ENCODE data around the gene GRIN2D.
A peak's percentile ranks its signal among the peaks of the same experiment; 100 is the strongest.

GRIN2D gene

DNA sequence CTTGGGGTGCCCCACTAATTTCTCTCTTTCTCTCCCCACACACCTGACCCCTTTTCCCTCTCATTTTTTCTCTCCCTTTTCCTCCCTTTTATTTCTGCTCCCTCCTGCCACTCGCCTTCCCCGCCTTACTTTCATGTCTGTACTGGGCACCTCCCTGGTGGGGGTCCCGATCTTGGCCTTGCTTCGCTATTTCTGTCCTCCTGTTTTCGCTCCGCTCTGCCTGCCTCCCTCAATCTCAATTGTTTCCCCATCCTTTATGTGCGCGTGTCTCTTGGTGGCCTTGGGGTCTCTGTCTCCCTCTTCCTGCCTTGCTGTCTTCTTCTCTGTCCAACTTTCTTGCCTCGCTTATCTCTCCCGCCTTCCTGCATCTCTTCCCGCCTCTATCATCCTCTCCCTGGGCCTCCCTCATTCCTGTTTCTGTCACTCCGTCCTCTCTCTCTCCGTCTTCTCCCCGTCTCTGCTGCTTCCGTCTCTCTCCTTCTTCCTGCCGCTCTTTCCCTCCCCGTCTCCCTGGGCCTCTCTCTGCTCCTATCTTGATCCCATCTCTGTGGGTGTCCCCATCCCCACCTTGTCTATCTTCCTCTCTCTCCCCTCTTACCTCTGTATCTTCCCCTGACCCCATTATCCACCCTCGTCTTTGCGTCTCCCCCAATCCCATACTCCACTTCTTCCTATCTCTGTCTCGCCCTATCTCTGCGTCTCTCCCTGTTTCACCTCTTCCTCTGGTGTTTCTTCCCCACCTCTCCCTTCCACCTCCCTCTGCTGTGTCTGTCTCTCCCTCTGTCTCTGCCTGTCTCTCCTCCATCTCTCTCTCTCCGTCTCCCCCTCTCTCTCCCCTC is 4.0 kb downstream of the GRIN2D start:
- peak overlapping the region; percentile 25 to 47 for H3K4me3 ChIP-seq (ENCODE audit: low read length in 2 of 2)
- H3K9ac ChIP-seq (ENCODE audit: low read length in 2 of 2) = no peak overlapping the region
- H3K4me1 ChIP-seq (ENCODE audit: control insufficient read depth, insufficient read depth, low read length) = peaks cover 20% of the 10 kb centered on the region
- H3K36me3 ChIP-seq (ENCODE audit: control insufficient read depth in 2 of 2, insufficient read depth in 2 of 2, low read length in 2 of 2) = no peaks in the 10 kb centered on the region
- no peaks in the 10 kb centered on the region for H3K9me3 ChIP-seq (ENCODE audit: control insufficient read depth in 2 of 2, low read length in 2 of 2)
- peaks cover 52 to 56% of the 10 kb centered on the region in 2 donors for H3K27me3 ChIP-seq (ENCODE audit: control insufficient read depth in 1 of 2, insufficient read depth in 2 of 2, low read length in 2 of 2)
- no peak overlapping the region for H3K27ac ChIP-seq (ENCODE audit: low read length)

DNA sequence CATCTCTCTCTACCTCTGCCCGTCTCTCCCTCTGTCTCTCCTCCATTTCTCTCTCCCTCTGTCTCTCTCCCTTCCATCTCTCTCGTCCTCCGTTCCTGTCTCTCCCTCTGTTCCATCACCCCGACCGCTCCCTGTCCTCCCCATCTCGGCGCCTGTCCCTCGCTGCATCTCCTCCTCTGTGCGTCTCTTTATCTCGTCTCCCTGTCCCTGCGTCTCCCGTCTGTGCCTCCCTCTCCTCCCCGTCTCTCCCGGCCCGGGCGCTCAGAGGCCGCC is 4.6 kb downstream of the GRIN2D start:
- H3K4me3 ChIP-seq (ENCODE audit: low read length in 2 of 2) = peak overlapping the region; percentile 25 to 47
- H3K9me3 ChIP-seq (ENCODE audit: control insufficient read depth in 2 of 2, low read length in 2 of 2) = no peaks in the 10 kb centered on the region
- no peak overlapping the region for H3K27ac ChIP-seq (ENCODE audit: low read length)
- peaks cover 20% of the 10 kb centered on the region for H3K4me1 ChIP-seq (ENCODE audit: control insufficient read depth, insufficient read depth, low read length)
- peaks cover 46 to 51% of the 10 kb centered on the region in 2 donors for H3K27me3 ChIP-seq (ENCODE audit: control insufficient read depth in 1 of 2, insufficient read depth in 2 of 2, low read length in 2 of 2)
- H3K9ac ChIP-seq (ENCODE audit: low read length in 2 of 2) = no peak overlapping the region
- H3K36me3 ChIP-seq (ENCODE audit: control insufficient read depth in 2 of 2, insufficient read depth in 2 of 2, low read length in 2 of 2) = no peaks in the 10 kb centered on the region

GRCh38 chr19:48398375-48399235 is 5.1 kb downstream of the GRIN2D start:
- peaks cover 43 to 45% of the 10 kb centered on the region in 2 donors for H3K27me3 ChIP-seq (ENCODE audit: control insufficient read depth in 1 of 2, insufficient read depth in 2 of 2, low read length in 2 of 2)
- no peaks in the 10 kb centered on the region for H3K9me3 ChIP-seq (ENCODE audit: control insufficient read depth in 2 of 2, low read length in 2 of 2)
- H3K27ac ChIP-seq (ENCODE audit: low read length) = no peak overlapping the region
- peak overlapping the region in 1 of 2 donors; percentile 47 for H3K4me3 ChIP-seq (ENCODE audit: low read length in 2 of 2)
- no peak overlapping the region for H3K9ac ChIP-seq (ENCODE audit: low read length in 2 of 2)
- H3K36me3 ChIP-seq (ENCODE audit: control insufficient read depth in 2 of 2, insufficient read depth in 2 of 2, low read length in 2 of 2) = no peaks in the 10 kb centered on the region
- H3K4me1 ChIP-seq (ENCODE audit: control insufficient read depth, insufficient read depth, low read length) = peaks cover 16% of the 10 kb centered on the region

GRCh38 chr19:48400018-48400742 is 6.7 kb downstream of the GRIN2D start:
- Histone ChIP-seq H3K27me3 (ENCODE audit: control insufficient read depth in 1 of 2, insufficient read depth in 2 of 2, low read length in 2 of 2) (peaks cover 30% of the 10 kb centered on the region in 2 donors), H3K9ac (ENCODE audit: low read length in 2 of 2) (no peak overlapping the region), H3K36me3 (ENCODE audit: control insufficient read depth in 2 of 2, insufficient read depth in 2 of 2, low read length in 2 of 2) (no peaks in the 10 kb centered on the region), H3K4me3 (ENCODE audit: low read length in 2 of 2) (peak overlapping the region in 1 of 2 donors; percentile 54), H3K9me3 (ENCODE audit: control insufficient read depth in 2 of 2, low read length in 2 of 2) (no peaks in the 10 kb centered on the region), H3K27ac (ENCODE audit: low read length) (no peak overlapping the region), H3K4me1 (ENCODE audit: control insufficient read depth, insufficient read depth, low read length) (peaks cover 7% of the 10 kb centered on the region)

DNA sequence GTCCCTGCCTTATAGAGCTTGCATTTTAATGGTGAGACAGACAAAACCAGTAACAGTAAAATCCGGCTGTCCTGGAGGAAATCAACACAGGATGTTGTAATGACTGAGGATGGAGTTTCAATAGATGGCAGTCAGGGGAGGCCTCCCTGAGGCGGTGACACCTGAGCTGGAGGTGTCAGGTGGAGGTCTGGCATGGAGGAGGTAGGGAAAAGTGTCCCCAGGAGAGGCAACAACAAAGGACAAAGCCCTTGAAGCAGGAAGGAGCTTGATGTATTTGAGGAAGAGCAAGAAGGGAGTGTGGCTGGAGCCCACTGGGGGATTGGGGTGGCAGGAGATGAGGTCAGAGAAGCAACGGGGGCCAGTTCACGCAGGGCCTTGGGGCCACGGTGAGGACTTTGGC is 7.8 kb downstream of the GRIN2D start:
- Histone ChIP-seq H3K27ac (ENCODE audit: low read length) (no peak overlapping the region), H3K9ac (ENCODE audit: low read length in 2 of 2) (no peak overlapping the region), H3K4me3 (ENCODE audit: low read length in 2 of 2) (no peak overlapping the region), H3K4me1 (ENCODE audit: control insufficient read depth, insufficient read depth, low read length) (peaks cover 7% of the 10 kb centered on the region), H3K9me3 (ENCODE audit: control insufficient read depth in 2 of 2, low read length in 2 of 2) (peaks cover 5 to 6% of the 10 kb centered on the region in 2 donors), H3K36me3 (ENCODE audit: control insufficient read depth in 2 of 2, insufficient read depth in 2 of 2, low read length in 2 of 2) (no peaks in the 10 kb centered on the region), H3K27me3 (ENCODE audit: control insufficient read depth in 1 of 2, insufficient read depth in 2 of 2, low read length in 2 of 2) (peaks cover 19 to 26% of the 10 kb centered on the region in 2 donors)

GRCh38 chr19:48403606-48404005 is 10.1 kb downstream of the GRIN2D start:
- peaks cover 0 to 8% of the 10 kb centered on the region in 2 donors for H3K27me3 ChIP-seq (ENCODE audit: control insufficient read depth in 1 of 2, insufficient read depth in 2 of 2, low read length in 2 of 2)
- H3K4me1 ChIP-seq (ENCODE audit: control insufficient read depth, insufficient read depth, low read length) = peaks cover 5% of the 10 kb centered on the region
- H3K4me3 ChIP-seq (ENCODE audit: low read length in 2 of 2) = no peak overlapping the region
- H3K27ac ChIP-seq (ENCODE audit: low read length) = no peak overlapping the region
- H3K9ac ChIP-seq (ENCODE audit: low read length in 2 of 2) = no peak overlapping the region
- peaks cover 5 to 6% of the 10 kb centered on the region in 2 donors for H3K9me3 ChIP-seq (ENCODE audit: control insufficient read depth in 2 of 2, low read length in 2 of 2)
- H3K36me3 ChIP-seq (ENCODE audit: control insufficient read depth in 2 of 2, insufficient read depth in 2 of 2, low read length in 2 of 2) = no peaks in the 10 kb centered on the region

- H3K9ac ChIP-seq (ENCODE audit: low read length in 2 of 2) = no peak overlapping the region
- no peaks in the 10 kb centered on the region for H3K36me3 ChIP-seq (ENCODE audit: control insufficient read depth in 2 of 2, insufficient read depth in 2 of 2, low read length in 2 of 2)
- H3K4me3 ChIP-seq (ENCODE audit: low read length in 2 of 2) = no peak overlapping the region
- no peak overlapping the region for H3K27ac ChIP-seq (ENCODE audit: low read length)
- peaks cover 5 to 6% of the 10 kb centered on the region in 2 donors for H3K9me3 ChIP-seq (ENCODE audit: control insufficient read depth in 2 of 2, low read length in 2 of 2)
- H3K4me1 ChIP-seq (ENCODE audit: control insufficient read depth, insufficient read depth, low read length) = peaks cover 3% of the 10 kb centered on the region
- peaks cover 0 to 8% of the 10 kb centered on the region in 2 donors for H3K27me3 ChIP-seq (ENCODE audit: control insufficient read depth in 1 of 2, insufficient read depth in 2 of 2, low read length in 2 of 2)
Measured at GRCh38 chr19:48405010-48405659, 11.7 kb downstream of the GRIN2D start.

GRCh38 chr19:48405850-48406249 is 12.4 kb downstream of the GRIN2D start:
- no peaks in the 10 kb centered on the region for H3K4me1 ChIP-seq (ENCODE audit: control insufficient read depth, insufficient read depth, low read length)
- no peak overlapping the region for H3K27ac ChIP-seq (ENCODE audit: low read length)
- H3K9me3 ChIP-seq (ENCODE audit: control insufficient read depth in 2 of 2, low read length in 2 of 2) = peaks cover 5 to 6% of the 10 kb centered on the region in 2 donors
- H3K27me3 ChIP-seq (ENCODE audit: control insufficient read depth in 1 of 2, insufficient read depth in 2 of 2, low read length in 2 of 2) = peaks cover 0 to 8% of the 10 kb centered on the region in 2 donors
- no peak overlapping the region for H3K9ac ChIP-seq (ENCODE audit: low read length in 2 of 2)
- no peak overlapping the region for H3K4me3 ChIP-seq (ENCODE audit: low read length in 2 of 2)
- no peaks in the 10 kb centered on the region for H3K36me3 ChIP-seq (ENCODE audit: control insufficient read depth in 2 of 2, insufficient read depth in 2 of 2, low read length in 2 of 2)

DNA sequence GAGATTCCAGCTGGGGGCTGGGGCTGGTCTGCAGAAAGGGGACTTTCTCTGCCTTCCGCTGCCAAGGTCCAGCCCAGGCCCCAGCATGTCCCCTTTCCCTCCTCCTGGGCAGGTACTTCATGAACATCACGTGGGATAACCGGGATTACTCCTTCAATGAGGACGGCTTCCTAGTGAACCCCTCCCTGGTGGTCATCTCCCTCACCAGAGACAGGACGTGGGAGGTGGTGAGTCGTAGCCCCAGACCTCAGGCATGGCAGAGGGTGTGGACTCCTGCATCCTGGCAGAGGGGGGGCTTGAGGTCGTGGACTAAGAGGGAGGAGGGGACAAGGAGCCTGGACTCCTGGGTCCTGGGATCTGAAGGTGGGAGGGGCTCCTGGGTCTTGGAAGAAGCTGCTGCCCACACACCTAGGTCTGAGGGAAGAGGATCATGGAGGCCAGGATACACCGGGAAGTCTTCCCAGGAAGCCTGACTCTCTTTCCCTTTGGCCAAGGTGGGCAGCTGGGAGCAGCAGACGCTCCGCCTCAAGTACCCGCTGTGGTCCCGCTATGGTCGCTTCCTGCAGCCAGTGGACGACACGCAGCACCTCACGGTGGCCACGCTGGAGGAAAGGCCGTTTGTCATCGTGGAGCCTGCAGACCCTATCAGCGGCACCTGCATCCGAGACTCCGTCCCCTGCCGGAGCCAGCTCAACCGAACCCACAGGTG is 20.6 kb downstream of the GRIN2D start:
- no peaks in the 10 kb centered on the region for H3K9me3 ChIP-seq (ENCODE audit: control insufficient read depth in 2 of 2, low read length in 2 of 2)
- H3K4me3 ChIP-seq (ENCODE audit: low read length in 2 of 2) = no peak overlapping the region
- no peak overlapping the region for H3K27ac ChIP-seq (ENCODE audit: low read length)
- H3K36me3 ChIP-seq (ENCODE audit: control insufficient read depth in 2 of 2, insufficient read depth in 2 of 2, low read length in 2 of 2) = no peaks in the 10 kb centered on the region
- peaks cover 24 to 30% of the 10 kb centered on the region in 2 donors for H3K27me3 ChIP-seq (ENCODE audit: control insufficient read depth in 1 of 2, insufficient read depth in 2 of 2, low read length in 2 of 2)
- no peak overlapping the region for H3K9ac ChIP-seq (ENCODE audit: low read length in 2 of 2)
- peaks cover 6% of the 10 kb centered on the region for H3K4me1 ChIP-seq (ENCODE audit: control insufficient read depth, insufficient read depth, low read length)

GRCh38 chr19:48415395-48415794 is 21.9 kb downstream of the GRIN2D start:
- H3K4me1 ChIP-seq (ENCODE audit: control insufficient read depth, insufficient read depth, low read length) = peaks cover 6% of the 10 kb centered on the region
- no peaks in the 10 kb centered on the region for H3K36me3 ChIP-seq (ENCODE audit: control insufficient read depth in 2 of 2, insufficient read depth in 2 of 2, low read length in 2 of 2)
- H3K9ac ChIP-seq (ENCODE audit: low read length in 2 of 2) = no peak overlapping the region
- H3K9me3 ChIP-seq (ENCODE audit: control insufficient read depth in 2 of 2, low read length in 2 of 2) = no peaks in the 10 kb centered on the region
- no peak overlapping the region for H3K4me3 ChIP-seq (ENCODE audit: low read length in 2 of 2)
- H3K27ac ChIP-seq (ENCODE audit: low read length) = no peak overlapping the region
- H3K27me3 ChIP-seq (ENCODE audit: control insufficient read depth in 1 of 2, insufficient read depth in 2 of 2, low read length in 2 of 2) = peaks cover 24 to 30% of the 10 kb centered on the region in 2 donors
